HG03159 (cell line): ENCODE results near the gene GRM7.

ENCODE experiments used
- ATAC-seq: cut with Tn5 transposase; IDR thresholded peaks from one replicate; pipeline ENCODE4 v1.9.1; 2021; ENCODE audit warnings: mild to moderate bottlenecking, moderate library complexity; ENCODE audit not compliant: unreplicated experiment

The GRM7 gene

DNA sequence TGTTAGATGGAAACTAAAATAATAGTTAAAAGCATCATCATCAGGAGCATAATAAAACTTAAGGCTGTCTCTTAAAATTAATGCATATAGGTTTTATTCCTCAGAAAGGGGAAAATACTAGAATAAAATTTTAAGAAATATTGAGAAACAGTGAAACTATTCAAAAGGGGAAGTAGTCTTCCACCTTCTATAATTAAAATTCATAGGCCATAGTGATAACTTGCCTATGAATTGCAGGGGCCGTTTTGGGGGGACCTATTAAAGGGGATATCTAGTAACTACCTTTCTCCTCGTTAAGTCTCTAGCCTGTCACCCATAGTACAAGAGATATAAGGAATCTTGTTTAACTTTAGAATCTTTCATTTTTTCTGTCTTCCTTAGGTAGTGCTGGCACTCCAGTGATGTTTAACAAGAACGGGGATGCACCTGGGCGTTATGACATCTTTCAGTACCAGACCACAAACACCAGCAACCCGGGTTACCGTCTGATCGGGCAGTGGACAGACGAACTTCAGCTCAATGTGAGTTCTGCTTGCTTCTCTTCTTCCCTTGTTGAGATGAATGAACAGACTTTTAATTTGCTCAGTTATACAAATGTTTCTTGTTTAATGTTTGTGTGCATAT is 600.4 kb downstream of the GRM7 start:
- peak; percentile 77 for ATAC-seq

DNA sequence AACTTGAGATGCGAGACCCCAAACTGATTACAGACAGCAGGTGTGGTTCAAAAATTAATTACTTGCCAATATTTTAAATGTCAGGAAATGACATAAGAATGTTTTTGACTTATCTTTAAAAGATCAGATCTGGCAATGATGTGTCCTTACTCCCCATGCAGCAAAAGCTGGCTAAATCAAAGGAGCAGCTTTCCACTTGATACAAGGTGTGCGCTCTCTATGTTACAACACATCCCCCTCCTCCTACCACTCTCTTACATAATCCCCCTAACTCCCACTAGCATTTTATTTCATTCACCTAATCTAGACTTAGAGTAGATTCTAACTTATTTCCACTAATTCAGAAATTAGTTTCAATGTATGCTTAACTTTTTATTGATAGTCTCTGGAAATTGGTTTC is 609.0 kb downstream of the GRM7 start:
- ATAC-seq: no peak

DNA sequence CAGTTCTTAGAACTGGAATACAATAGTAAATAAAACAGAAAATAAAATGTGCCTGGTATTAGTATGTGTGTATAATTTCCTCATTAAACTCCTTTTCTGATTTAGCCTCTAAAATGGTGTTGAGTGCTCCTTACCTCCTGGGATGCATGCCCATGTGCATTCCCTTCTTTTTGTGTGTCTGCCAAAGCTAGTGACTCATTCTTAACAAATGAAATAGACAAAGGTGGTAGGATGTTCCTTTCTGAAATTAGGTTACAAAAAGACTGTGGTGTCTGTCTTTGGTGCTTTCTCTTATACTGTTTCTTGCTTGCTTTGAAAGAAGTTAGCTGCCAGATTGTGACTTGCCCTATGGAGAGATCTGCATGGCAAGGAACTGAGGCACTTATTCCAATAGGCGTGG is 623.7 kb downstream of the GRM7 start:
- no peak for ATAC-seq

DNA sequence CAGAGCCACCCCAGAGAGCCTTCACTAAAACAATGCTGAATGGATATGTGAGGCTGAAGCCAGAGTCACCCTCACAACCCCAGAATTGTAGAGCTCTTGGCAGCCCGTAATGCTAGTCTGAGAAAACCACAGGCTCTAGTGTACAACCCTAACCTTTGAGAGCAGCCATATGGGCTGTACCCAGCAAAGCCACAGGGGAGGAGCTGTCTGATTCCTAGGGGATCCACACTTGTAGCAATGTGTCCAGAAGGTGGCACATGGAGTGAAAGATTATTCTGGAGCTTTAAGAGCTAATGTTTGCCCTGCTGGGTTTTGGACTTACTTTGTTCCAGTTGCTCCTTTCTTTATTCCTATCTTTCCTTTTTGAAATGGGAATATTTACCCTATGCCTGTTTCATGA is 626.8 kb downstream of the GRM7 start:
- ATAC-seq: no peak

DNA sequence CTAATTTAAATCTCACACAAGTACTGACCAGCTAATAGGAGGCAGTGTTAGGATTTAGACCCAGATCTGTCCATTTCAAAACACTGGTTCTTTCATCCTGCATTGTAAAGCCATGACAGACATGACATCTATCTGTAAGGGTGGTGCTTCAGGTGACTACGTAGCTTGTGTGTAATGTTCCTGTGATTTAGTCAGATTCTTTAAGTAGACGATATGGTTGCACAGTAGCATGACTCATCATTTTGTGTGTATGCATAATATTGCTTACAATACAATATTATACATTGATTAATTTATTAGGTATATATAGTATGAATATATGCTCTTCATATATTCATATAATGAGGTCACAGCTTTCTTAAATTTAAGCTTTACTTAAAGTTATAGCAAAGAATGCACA is 628.5 kb downstream of the GRM7 start:
- no peak for ATAC-seq

DNA sequence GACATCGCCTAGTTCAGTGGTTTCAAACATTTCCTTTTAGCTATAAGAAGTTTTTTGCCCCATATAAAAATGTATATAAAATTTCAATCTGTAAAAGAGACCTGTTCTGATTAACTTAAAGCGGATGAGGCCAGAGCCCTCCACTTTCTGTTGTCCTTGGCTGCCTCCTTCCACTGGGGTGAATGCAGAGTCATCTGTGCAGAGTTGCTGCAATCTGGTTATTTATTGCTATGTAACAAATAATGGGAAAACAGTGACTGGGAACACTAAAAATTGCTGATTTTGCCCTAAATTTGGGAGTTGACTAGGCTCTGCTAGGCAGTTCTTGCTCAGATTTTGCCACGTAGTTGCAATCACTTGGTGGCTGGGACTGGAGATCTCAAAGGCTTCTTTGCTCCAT is 637.8 kb downstream of the GRM7 start:
- no peak for ATAC-seq

DNA sequence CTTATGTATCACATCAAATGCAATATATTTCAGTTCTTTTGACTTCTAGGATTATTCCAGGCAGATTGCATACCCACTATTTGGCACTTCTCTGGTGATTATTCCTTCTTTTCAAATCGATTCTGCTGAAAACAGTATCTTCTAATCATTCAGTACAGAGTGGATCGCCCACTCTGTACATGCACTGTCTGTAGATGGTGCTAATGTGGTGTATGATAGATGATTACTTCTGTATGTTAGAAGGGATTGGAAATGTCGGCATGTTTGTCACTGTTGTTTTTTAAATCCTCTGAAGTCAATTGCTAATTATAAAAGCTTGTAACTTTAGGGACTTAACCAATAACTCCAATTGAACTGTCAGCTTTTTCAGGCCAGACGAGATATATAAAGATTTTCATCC is 642.5 kb downstream of the GRM7 start:
- no peak for ATAC-seq

DNA sequence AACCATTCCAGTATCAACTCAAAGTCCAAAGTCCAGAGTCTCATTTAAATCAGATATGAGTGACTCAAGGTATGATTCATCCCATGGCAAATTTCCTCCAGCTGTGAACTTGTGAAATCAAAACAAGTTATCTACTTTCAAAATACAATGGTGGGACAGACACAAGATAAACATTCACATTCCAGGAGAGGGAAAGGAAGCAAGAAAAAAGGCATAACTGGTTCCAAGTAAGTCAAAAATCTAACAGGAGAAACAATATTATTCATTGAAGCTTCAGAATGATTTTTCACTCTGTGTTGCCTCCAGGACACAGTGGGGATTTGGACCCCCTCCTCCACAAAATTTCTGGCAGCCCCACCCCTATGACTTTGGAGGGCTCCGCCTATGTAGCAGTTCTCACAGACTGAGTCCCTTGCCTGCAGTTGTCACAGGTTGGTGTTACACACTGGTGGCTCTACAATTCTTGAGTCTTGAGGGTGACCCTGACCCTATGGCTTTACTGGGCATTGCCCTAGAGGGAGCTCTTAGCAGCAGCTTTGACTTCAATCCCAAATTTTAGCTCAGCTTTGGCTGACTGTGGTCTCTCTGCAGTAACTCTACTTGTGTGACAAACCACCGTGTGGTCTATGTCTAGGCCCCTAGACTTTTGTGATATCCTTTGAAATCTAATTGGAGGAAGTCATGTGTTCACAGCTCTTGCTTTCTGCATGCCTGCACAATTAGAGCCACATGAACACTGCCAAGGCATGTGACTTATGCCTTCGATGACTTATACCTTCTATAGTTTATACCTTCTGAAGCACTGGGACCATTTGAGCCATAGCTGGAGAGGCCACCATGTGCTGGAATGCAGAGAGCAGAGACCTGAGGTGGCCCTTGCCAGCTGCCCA is 644.2 kb downstream of the GRM7 start:
- ATAC-seq: no peak

DNA sequence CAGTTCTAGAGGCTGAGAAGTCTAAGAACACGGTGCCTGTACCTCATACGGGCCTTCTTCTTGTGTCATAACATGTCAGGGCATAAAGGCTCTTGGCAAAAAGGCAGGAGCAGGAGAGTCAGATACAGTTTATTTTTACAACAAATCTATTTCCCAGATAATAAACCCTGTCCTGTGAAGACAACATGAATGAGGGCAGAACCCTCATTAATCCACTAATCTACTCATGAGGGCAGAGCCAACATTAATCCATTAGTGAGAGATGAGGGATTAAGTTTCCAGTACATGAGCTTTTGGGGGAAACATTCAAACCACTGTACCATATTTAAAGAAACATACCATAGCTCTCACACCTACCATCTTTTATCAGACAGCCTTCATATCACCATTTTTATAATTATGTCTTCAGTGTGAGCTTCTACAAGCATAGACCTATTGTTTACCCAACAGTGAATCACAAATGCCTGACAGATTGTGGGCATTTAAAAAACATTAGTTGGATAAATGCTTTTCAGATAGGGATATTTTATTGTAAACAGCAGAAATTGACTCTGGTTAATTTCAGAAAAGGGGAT is 645.8 kb downstream of the GRM7 start:
- ATAC-seq: no peak

DNA sequence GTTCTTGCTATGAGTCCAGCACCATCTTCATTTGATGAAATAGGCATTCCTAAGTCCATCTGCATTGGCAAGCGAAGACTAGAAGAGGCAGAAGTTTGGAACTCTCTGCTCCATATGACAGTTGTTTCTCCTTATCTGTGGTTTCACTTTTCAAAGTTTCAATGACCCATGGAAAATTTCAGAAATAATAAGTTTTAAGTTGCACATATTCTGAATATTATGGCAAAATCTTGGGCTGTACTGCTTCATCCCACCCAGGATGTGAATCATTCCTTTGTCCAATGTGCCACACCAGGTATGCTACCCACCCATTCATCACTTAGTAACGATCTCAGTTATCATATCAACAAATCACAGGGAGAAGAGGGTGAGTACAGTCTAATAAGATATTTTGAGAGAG is 647.9 kb downstream of the GRM7 start:
- ATAC-seq: no peak

DNA sequence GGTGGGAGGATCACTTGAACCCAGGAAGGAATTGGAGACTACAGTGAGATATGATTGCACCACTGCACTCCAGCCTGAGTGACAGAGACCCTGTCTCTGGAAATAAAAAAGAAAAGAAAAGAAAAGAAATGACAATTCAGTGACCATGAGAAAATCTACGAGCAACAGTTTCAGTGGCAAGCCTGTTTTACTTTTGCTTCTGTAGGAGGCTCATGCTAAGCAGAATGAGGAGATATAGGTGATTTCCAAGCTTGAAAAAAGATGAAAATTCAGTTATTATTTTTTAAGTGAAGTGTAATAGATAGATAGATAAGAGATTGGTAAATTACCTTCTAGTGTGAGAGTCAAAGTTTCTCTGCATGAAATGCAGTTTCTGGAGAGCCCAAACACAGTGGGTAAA is 651.1 kb downstream of the GRM7 start:
- ATAC-seq: no peak

DNA sequence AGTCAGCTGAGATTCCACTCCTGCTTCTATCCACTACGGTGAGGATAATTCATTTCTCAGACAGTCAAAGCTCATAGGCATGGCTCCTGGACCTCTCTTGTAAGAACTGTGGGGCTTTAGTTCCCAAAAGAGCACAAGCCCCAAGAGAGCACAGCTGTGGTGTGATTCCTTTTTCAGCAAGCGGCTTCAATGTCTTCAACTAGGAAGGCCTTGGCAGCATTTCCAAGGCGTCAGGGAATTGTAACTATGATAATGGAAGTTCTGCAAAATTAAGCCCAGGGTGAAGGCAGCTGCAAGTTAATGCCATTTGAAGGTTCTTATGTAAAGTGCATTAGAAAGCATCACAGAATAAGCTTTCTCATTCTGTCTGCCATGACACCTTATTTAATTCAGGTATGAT is 657.1 kb downstream of the GRM7 start:
- no peak for ATAC-seq

DNA sequence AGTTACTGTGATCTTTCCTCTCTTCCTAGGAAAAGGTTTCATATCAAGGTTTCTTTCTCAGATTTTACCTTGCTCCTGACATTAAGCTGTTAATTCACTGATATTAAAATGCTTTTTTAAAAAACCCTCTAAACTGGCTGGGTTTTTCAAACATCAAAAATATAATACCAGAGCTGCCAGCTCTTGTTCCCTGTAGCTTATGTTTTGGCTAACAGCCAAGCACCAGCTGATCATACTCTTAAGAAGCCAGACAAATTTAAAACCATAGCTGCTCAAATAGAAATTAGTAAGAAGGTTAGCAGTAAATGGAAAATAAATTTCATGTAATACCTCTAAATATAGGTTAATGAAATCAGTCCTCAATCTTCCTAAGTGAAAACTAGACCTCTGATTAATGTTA is 657.5 kb downstream of the GRM7 start:
- ATAC-seq: no peak

DNA sequence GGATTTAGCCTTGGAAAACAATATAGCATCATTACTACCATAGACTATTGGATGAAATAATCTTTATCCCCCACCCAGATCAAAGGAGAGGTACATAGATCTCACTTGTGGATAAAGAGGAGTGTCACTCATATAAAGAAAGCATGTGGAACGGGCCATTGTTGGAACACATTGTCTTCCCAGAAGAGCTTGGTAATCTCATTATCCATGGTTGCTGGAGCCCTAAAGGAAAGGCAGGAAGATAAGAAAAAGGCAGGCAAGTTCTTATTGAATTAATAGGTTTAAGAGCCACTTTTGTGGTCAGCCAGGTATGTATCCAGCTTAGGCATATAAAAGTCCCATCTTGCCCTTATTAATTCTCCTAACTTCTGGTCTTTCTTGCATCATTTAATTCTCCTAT is 659.1 kb downstream of the GRM7 start:
- ATAC-seq: no peak

DNA sequence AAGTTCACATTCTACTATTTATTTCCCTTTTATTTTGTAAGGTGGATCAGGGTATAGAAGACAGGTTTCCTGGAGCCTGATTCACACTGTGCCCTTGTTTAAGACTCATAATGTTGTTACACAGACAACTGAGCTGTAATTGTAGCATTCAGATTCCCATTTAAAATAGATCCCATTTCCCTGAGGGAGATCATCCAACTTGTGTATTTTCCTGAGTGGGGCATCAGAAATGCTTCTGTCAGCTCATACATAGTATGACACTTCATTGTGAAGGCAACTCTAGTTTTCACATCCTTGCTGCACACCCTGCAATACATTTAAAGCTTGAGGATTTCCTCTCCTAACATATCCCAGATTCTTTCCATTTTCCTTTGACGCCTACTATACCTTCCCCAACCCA is 659.7 kb downstream of the GRM7 start:
- no peak for ATAC-seq

DNA sequence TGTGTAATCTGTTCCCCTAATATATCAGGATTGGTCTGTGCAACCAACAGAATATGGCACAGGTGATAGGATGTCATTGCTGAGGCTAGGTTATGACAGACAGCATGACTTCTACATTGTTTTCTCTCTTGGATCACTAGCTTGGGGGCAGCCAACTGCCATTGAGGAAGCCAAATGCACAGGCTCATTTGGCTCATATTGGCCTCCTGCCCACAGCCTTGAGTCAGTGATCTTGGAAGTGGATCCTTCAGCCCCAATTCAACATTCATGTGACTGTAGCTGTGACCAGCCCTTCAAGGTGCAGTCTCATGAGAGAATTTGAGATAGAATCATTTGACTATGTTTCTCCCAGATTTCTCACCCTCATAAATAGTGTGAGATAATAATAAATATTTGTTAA is 675.6 kb downstream of the GRM7 start:
- ATAC-seq: no peak

DNA sequence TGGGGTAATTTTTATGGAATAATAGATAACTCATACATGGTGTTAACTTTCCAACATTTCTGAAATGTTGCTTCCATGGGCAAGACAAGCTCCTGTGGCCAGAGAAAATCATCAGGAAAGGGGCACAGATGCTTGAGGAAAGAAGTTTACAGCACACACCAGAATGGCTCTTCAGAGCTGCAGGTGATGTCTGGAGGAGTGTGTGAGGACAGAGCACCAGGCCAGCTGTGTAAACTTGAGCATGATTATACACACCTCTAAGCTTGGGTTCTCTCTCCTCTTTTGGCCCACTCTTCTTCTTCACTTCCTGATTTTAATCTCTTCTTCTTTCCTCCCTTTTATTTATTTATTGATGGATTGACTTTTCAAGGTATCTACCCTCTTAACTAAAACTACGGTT is 676.0 kb downstream of the GRM7 start:
- ATAC-seq: no peak

DNA sequence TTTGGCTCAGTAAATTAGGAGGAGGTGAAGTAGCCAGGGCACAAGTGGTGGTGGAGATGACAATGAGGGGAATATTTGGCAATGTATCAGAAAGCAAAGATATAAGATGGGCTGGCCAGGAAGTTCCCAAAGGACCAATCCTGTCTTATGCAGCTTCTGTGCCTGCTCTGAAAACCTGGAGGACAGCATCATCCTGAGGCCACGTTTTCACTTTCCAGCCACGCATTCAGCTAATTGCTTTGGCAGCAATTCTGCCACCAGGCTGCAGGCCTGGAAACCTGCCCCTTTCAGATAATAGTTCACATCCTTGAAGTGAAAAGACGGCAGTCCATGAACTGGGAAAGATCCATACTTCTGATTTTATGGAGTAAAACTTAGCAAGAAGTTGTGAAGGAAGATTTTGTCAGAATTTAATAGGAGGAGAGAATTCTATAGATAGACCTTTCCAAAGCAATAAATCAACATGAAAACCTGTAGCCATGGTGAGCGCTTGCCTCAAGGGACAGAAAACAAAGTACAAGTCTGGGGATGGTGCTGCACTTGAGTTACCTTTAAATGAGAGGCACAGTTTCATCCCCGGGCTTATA is 682.5 kb downstream of the GRM7 start:
- no peak for ATAC-seq

DNA sequence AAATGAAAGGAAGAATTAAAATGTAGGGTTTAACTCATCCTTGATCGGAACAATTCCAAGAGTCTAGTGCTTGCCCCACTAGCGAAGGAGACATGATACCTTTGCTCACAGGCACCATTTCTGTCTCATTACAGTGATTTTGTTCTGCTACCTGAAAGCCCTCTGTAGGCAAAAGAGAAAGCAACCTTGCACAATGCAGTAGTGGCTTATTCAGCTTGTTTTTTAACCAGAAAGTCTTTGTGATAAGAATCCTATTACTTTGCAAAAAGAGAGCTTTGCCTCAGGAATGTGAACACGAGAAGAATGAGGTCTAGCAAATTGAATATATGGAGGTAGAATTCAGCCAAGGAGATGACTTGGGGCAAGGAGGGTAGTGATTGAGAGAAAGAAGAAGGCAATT is 684.4 kb downstream of the GRM7 start:
- no peak for ATAC-seq

DNA sequence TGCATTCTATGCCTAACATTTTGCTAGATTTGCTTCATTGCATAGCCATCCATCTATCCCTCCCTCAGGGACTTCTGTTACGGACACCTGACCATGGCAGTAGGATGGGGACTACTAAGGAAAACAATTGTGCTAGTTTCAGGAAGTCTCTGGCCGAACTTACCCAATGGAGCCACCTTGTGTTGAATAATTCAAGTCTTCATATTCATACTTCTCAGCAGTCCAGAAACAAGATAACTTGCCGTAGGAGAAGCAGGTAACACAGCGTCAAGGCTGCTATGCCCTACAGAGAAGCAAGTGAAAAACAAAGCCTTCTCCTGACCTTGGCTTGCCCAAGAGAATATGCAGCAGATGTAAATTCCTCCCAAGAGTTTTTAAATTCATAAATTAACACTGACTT is 685.3 kb downstream of the GRM7 start:
- no peak for ATAC-seq

DNA sequence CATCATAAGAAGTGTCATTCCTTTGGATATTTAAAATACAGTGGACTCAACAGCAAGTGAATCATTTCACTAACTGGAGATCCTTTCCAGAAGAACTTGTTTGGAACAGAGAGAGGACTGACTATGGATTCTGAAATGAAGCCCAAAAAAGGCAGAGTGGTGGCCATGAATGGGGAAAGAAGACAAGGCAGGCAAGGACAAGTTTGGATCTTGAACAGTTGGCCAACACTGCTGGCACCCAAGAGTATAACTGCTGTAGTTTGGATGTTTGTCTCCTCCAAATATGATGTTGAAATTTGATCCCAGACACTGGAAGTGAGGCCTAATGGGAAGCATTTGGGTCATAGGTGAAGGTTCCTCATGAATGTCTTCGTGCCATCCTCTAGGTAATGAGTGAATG is 686.9 kb downstream of the GRM7 start:
- ATAC-seq: no peak

DNA sequence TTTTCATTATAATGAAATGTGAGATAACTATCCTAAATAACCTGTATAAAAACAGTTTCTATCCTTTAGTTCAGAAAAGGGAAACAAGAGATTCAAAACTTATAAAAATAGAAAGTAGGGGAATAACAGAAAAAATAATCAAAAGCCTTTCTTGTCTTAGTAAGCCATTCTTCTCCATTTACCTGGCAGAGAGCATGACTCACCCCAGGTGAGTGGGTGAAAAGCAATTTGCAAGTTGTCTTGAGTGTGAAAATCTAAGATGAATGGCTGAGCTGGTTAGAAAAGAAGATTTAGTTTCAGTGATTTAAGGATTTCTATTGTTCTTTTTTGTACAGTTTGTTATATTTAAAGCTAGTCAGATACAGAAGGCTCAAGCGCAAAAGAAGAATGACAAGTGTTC is 702.0 kb downstream of the GRM7 start:
- ATAC-seq: no peak
